ENCODE data around the gene BLVRB.
A peak's percentile ranks its signal among the peaks of the same experiment; 100 is the strongest.
"Not testable (repeated sequence)": the region's sequence is repeated elsewhere in the genome, so short reads cannot be mapped to it uniquely, and the experiment has no call there.

The BLVRB gene

DNA sequence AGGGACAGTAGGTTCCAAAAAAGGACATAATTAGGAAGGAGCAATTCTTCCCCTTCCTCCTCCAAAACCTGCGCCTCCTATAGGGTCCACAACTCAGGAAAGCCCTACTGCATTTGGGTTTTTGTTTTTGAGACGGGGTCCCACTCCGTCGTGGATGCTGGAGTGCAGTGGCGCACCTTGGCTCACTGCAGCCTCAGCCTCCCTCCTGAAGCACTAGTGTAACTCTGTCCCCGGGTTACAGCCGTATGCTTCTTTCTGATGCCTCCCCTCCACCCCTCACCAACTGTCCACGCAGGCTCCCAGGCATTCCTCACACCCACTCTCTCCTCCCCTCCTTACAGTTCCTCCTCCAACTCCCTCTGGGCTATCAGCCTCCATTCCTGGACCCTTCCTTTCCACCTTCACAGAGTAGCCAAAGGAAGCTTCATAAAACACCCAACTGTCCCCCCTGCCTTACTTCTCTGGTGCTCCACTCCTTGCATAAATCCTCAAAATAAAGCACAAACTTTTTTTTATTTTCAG lies 19.2 kb downstream of the BLVRB start:
- DNase-seq: no peak

DNA sequence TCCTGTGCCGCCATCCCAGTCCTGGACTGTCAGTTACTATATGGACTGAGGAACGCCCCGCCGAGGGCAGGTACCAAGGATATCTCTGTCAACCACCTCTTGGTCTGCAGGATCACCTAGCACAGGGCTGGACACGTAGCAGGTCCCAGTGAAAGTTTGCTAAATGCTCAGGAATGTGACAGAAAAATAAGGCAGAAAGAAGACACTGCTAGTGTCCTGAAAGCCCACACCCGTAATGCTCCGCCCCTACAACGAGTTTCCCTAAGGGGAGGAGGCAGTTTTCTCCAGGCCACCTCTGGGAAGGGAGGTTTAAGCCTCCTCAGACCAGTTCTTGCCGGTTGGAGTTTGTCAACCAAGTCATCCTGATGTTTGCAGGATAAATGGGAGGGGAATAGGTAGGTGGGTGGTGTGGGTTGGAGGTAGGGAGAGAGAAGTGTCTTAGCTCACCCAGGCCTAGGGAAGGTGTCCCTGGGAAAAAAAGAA lies 19.7 kb downstream of the BLVRB start:
- DNase-seq: no peak

DNA sequence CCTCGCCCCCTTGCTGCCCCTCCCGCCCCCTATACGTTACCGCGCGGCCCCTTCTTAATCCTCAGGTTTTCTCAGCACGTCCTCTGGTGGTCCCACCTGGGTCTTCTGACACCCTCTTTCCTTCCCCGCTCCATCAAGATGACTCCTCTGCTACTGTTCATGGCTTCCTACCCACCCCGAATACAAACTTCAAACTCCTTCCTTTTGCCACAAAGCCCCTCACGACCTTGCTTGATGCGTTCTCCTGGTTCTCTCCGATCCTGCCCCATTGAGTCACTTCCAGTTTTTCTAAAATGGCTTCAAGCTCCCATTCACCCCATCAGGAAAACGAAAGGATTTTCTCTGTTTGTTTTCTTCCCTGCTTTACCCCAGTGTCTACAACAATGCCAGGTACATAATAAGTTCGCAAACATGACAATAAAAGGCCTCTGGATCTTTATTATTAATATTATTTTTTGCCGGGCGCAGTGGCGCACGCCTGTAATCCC lies 20.7 kb downstream of the BLVRB start:
- DNase-seq: no peak

DNA sequence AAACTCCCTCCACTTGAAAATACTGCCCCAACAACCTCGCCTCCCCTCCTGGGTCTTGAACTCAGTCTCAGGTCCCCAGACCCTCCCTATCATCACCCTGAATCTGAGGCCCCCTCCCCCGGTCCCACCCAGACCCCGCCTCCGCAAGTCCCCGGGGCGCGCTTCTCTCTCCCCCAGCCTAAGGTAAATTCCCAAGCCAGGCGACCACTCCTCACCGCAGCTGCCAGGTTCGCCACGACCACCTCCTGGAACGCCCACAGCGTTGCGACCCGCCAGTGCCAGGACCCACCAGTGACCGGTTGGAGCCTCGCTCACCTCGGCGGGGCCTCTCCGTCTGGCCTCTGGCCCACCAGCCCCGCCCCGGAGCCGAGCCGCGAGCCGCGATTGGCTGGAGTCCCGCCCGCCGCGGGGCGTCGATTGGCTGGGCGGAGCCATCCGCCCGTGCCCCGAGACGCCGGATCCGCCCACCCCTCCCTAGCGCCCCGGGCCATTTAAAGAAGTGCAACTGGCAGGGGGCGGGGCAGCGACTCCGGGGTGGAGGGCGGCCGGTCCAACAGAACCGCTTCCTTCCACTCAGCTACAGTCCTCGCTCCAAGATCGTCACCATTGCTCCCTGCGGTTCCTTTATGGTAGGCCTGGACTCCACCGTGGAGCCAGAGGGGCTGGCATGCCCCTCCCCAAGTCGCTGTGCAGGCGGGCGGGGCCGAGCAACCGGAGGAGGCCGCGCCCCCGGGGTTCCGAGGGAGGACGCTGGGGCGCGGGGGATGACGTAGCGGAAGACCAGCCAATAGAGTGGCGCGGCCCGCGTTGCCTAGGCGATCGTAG lies 21.3 kb downstream of the BLVRB start, which contains the start of gene SERTAD3:
Gene SERTAD3, minus strand, starts transcription at position 336 of the 825 bp plus-strand sequence. CDS start 2,255 bp downstream, outside the sequence.
- DNase-seq: peak; percentile 97

DNA sequence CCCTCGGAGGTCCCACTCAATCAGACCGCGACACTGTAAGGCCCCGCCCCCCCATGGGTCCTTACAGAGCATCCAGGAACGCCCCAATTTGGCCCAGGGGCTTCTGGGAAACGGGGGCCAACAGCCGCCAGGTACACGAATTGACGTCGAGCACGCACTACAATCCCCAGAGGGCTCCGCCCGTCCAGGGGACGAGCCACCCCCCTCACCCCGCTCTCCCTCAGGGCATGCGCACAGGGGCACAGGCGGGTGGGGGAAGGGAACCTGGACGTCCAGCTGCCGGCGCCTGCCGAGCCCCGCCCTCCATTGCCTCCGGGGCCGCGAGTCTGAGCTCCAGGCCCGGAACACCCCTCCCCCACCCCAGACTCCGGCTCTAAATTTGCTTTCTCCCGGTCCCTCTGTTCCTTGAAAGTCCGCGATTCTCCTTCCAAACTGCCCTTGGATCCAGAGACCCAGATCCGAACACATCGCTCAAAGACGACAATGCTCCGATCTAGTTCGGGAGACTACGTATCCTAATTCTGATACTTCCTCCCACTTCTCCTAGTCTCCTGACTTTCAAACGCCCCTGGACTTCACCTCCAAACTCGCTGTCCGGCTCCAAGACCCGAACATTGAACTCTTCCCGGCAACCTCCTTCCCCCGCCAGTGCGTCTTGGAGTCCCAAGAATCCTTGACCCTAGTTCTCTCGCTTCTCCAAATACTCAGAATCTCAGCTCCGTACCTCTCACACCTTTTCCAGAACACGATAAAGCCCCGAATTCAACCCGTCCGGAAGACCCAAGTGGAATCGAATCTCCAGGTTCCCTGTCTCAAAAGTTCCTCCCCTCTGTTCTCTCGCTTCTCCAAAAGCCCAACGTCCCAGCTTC lies 22.2 kb downstream of the BLVRB start:
- DNase-seq: peak; percentile 100

DNA sequence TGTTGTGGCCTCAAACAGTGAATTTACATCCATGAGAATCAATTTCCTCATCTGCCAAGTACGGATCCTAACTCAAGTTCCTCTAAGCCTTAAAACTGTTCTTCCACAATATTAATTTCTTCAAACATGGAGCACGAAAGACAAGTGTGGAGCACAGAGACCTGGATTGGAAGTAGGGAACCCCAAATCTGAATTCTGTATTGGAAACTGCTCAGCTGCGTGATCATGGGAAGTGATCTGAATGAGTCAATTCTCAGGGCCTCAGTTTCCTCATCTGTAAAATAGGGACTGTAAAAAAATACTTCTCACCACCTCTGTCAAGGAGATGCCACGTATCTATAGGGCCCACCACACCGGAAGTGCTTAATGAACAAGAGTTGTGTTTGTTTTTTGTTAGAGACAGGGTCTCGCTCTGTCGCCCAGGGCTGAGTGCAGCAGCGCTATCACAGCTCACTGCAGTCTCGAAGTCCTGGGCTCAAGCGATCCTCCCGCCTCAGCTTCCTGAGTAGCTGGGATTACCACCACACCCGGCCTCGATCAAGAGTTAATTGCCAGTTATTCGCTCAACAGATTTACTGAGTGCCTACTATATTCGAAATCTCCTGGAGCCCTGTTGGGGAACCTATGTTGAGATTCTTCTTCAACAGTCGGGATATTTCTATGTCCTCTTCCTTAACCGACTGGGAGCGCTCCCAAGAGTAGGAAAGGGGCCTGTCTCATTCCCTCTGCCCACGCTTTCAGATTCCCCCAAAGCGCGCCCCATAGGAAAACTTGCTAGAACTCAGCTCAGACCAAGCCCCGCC lies 23.0 kb downstream of the BLVRB start:
- DNase-seq: peak; percentile 11

DNA sequence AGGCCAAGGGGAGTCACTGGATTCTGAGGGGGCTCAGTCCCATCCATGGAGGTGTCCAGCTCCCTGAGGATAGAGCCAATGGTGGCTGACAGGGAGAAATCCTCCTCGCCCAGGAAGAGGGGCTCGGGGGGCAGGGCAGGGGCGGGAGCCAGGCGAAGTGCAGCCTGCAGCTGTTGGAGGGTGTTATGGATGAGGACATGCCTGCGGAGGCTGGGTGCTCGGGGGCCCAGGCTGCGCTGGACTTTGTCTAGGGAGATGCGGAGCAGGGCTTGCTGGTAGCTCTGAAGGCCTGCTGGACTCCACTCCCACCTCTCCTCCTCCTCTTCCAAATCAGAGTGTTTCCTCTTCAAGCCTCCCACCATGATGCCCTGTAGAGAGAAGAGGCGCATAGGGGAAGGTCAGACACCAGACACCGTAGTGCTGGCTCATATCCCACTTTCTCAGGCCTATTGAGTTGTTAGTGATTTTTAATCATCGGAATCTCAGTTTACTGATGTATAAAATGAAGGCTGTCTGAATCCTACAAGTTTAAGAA lies 23.8 kb downstream of the BLVRB start:
- no peak for DNase-seq

DNA sequence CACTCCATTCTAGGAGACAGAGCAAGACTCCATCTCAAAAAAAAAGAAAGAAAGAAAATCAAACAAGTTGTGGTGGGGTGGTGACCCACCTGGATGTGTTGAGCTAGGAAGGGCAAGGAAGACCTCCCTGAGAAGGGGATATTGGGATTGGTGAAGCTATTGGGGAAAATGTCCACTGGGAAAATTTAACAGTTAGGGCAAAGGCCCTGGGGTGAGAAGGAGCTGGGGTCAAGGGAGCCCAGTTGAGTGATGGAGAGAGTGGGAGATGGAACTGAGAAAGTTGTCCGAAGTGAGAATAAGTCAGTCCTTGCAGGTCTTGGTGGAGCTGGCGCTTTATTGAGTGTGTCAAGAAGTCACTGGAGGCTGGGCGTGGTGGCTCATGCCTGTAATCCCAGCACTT lies 27.3 kb downstream of the BLVRB start:
- DNase-seq: no peak

DNA sequence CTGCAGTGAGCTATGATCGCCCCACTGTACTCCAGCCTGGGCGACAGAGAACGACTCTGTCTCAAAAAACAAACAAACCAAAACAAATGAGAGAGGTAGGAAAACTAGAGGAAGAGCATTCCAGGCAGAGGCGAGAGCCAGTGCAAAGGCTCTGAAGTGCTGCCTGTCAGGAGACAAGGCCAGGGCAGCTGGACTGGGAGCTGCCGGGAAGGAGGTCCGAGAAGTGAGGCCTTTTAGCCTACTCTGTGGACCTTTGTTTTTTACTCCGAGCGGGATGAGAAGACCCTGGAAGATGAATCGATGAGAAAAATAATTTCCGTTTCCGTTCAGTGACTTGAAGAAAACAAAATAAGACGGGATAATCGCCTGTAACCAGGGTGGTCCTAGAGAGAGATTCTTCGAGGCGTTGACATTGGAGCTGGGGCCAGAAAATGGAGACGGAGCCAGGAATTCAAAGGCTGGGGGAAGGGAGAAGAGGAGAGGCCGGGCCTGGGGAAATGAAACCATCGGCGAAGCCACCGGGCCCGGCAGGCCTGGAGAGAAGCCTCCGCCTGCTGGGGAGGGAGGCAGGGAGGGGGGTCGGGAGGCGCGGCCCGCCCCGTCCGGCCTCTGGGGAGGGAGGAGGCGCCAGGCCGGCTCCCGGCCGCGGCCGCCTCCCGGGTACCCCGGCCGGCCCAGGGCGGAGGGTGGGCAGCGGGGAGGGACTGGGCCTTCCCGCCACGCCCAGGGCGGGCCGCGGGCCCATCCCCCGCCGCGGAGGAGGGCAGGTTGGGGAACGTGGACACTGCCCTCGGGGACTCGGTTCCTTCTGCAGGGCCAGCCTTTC lies 31.9 kb downstream of the BLVRB start:
- DNase-seq: peak; percentile 50

DNA sequence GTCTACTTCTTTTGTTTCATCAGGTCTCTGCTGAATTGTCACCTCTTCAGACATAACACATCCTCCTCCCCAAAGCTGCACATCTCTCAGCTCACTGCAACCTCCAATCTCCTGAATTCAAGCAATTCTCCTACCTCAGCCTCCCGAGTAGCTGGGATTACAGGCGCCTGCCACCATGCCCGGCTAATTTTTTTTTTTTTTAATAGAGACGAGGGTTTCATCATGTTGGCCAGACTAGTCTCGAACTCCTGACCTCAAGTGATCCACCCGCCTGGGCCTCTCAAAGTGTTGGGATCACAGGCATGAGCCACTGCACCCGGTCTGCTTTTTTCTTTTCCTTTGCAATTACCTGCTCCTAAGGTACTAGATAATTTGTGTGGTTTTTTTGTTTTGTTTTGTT lies 32.8 kb downstream of the BLVRB start:
- not testable (repeated sequence) for DNase-seq

DNA sequence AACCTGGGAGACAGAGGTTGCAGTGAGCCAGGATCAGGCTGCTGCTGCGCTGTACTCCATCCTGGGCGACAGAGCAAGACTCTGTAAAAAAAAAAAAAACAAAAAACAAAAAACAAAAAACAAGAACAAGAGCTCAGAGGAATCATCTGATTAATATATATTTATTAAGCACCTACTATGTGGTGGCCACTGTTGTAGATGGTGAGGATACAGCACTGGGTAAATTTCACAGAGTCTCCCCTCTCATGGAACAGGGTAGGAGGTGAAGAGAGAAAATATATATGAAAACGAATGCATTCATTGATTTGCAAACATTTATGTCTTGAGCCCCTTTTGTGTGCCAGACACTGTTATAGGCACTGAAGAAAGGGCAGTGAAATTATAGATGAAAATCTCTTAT lies 33.8 kb downstream of the BLVRB start:
- DNase-seq: no peak

DNA sequence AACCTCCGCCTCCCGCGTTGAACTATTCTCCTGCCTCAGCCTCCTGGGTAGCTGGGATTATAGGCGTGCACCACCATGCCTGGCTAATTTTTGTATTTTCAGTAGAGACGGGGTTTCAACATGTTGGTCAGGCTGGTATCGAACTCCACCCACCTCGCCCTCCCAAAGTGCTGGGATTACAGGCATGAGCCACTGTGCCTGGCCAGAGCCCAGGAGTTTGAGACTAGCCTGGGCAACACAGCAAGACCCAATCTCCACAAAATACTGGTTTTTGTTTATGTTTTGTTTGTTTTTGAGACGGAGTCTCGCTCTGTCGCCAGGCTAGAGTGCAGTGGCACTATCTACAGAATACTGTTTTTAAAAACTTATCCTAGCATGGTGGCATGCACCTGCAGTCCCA lies 35.3 kb downstream of the BLVRB start:
- DNase-seq: not testable (repeated sequence)

DNA sequence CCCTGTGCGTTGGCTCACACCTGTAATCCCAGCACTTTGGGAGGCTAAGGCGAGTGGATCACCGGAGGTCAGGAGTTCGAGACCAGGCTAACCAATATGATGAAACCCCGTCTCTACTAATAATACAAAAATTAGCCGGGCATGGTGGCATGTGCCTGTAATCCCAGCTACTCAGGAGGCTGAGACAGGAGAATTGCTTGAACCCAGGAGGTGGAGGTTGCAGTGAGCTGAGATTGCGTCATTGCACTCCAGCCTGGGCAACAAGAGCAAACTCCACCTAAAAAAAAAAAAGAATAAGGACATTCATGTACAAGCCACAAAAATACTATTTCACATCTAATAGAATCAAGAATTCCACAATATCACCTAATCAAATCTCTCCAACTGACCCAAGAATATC lies 37.3 kb downstream of the BLVRB start:
- DNase-seq: not testable (repeated sequence)

DNA sequence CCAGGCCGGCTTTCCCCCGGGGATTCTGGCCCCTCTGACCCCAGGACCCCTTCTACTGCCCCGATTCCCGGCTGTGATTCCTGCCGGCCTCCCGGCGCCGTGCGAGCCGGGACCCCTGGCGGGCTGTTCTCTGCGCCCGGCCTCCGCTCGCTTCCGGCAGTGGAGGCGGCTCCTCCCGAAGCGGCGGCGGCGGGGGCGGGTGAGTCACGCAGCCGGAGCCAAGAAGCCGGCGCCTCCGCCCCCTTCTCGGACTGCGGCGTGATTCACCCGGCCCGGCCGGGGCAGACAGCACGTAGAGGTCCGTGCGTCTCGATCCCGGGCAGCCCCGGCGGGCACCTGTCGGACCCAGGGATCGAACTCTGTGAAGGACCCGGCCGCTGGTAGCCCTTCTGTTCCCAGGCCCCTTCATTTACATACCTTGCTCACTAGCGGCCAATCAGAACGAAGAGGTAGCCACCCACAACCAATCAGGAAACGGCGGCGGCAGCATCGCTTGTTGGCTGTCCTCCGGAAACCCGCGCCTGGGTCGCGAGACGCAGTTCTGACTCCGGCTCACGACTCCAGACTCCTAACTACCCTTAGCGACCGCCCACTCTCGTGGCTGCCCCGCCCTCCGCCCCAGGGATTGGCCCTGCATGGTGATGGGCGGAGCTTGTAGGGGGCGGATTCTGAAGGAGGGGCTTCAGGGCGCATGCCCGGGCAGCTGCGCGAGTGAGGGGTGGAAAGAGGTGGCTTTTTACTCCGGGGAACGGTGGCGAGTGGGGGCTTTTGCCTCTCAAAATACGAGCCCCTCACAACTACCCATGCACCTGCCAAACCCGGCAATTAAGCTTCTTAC lies 39.9 kb downstream of the BLVRB start, which contains the start of gene SERTAD1:
Gene SERTAD1, minus strand, starts transcription at position 543 of the 838 bp plus-strand sequence. CDS start 2,446 bp downstream, outside the sequence.
- peak; percentile 100 for DNase-seq

DNA sequence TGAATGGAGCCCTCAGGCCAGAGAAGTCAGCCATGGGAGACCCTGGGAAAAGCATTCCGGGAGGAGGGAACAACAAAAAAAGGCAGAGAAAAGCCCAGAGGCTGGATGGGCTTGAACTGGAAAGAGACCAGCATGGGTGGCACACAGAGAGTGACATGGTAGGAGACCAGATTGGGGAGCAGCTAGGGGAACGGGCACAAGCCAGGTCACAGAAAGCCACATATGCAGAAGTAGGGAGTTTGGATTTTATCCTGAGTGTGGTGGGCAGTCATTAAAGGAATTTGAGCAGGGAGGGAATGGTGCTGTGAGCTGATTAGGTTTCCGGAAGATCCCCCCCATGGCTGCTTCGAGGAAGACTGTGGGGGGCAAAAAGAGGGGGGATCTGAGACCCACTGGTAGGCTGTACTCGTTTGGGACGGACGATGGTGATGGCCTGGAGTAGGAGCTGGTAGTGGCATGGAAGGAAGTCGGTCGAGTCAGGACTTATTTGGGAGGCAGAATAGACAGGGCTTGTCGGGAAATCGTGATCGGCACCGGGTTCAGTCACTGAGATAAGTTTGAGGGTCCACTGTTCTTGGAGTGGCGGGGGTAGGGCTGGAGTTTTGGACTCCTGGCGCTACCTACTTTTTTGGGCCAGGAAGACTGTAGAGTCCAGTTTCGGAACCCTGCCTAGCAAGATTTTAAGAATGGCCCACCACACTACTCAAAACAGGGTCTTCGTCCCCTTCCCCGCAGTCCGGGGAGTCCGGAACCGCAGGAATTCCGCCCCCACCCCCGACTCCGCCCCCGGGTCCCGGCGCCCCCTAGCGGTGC lies 40.7 kb downstream of the BLVRB start:
- no peak for DNase-seq

DNA sequence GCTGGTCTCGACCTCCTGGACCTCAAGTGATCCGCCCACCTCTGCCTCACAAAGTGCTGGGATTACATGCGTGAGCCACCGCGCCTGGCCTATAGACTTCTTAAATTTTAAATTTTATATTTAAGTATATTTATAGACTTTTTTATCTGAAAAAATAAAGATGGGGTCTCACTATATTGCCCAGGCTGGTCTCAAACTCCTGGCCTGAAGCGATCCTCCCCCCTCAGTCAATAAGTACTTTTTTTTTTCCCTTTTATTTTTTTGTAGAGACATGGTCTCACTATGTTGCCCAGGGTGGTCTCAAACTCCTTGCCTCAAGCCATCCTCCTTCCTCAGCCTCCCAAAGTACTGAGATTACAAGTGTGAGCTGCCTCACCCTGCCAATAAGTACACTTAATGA lies 41.6 kb downstream of the BLVRB start:
- no peak for DNase-seq

DNA sequence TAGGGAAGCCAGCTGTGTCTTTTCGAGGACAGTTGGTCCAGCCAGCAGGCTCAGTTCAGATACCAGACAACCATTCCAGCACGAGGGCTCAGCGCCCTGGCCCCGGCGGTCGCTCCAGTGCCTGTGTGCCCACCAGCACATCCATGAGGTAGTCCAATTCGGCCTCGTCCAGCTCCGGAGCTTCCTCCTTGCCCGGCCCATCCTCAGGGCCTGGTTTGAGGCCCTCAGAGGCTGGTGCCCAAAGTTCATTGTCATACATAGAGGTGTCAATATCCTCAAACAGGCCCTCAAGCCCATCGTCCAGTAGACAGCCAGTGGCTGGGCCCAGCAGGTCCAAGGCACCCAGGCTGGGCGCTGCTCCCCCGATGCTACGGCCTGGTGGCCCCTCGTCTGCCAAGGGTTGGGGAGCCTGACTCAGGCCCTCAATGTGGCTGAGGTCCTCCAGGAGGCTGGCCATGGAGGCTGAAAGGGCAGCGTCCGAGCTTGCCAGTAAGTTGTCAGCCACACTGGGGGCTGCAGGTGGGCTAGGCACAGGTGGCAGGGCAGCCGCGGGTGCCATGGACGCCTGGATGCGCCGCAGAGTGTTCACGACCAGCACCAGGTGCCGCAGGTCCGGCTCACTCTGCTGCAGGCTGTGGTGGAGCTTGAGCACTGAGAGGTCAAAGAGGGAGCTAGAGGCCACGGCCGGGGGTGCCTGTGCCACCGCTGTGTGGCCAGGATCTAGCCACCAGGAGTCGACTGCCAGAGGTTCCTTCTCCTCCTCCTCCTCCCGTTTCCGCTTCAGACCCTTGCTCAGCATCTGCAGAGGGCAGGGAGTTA lies 42.6 kb downstream of the BLVRB start:
- no peak for DNase-seq
